Lower leg skin (tissue), 3 donors: ENCODE results near the gene BIRC5.

Experiments
- CTCF ChIP-seq, 3 donors: fragments of 450-650 bp; IDR thresholded peaks; one replicate each; pipeline ENCODE4 v1.5.1; 2016; ENCODE audit warnings: antibody characterized with exemption in 3 of 3, mild to moderate bottlenecking in 3 of 3, moderate library complexity in 2 of 3
- POLR2A ChIP-seq, 2 donors: fragments of 450-650 bp; IDR thresholded peaks; one replicate each; pipeline ENCODE4 v1.6.1; 2016 to 2017; ENCODE audit warnings: antibody characterized with exemption in 2 of 2, mild to moderate bottlenecking in 1 of 2, moderate library complexity in 1 of 2

DNA sequence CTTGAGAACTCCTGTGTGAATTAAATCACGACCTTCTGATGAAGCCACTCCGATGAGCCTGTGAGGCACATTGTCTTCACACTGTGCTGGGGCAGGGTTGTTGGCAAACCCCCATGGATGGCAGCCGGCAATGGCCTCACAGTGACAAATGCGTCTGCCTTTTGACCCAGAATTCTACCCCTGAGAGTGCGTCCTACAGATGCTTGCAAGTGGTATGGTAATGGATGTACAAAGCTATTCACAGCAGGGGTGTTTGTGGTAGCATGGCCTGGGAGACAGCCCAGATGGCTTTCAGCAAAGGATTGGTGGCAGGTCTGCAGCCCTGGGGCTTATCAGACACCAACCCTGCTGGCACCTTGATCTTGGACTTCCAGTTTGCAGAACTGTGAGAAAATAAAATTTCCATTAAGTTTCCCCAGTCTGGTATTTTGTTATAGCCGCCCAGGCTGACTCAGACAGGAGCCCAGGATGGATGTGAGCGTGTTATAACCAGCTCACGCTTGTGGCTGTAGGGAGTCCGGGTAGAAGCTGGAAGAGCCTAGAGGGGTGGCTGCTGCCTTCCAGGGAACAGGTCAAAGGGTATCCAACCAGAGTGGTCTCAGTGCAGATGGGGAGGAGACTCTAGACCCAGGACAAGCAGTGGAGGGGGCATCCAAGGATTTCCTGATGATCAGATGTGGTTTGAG, 16.8 kb upstream of the BIRC5 start:
- TF ChIP-seq CTCF (IDR thresholded peaks at IDR 0.05) (no peak), POLR2A (IDR thresholded peaks at IDR 0.05) (no peak)
